ENCODE measurements around the gene KATNB1. TPM values are rescaled to one million over a fixed set of nuclear protein-coding genes. Genes with fewer than 3 reads are reported as not detected.

The KATNB1 gene
- total RNA-seq, 4 donors from 2014 or later, result 17.7 to 27.1 (median 21.7) TPM

GRCh38 chr16:57714047-57714446, 21.5 kb upstream of the KATNB1 start:
- Histone ChIP-seq H3K36me3 (no peaks in the 10 kb centered on the region), H3K9me3 (no peaks in the 10 kb centered on the region), H3K27me3 (no peaks in the 10 kb centered on the region), H3K4me1 (no peaks in the 10 kb centered on the region), H3K27ac (no peak overlapping the region), H3K4me3 (no peak overlapping the region)
- TF ChIP-seq POLR2A (IDR thresholded peaks at IDR 0.05), result no peak
- no peak for DNase-seq

- peak; percentile 27 to 67 (median 64) for DNase-seq
- H3K4me3 ChIP-seq, result no peak overlapping the region
- H3K9me3 ChIP-seq, result no peaks in the 10 kb centered on the region
- H3K4me1 ChIP-seq, result no peaks in the 10 kb centered on the region
- H3K36me3 ChIP-seq, result no peaks in the 10 kb centered on the region
- peak in 4 of 6 experiments; percentile 26 to 55 (median 50) for TF ChIP-seq CTCF (IDR thresholded peaks at IDR 0.05)
- TF ChIP-seq POLR2A (IDR thresholded peaks at IDR 0.05), result no peak
- H3K27me3 ChIP-seq, result no peaks in the 10 kb centered on the region
- H3K27ac ChIP-seq, result no peak overlapping the region
These were observed 15.4 kb upstream of the KATNB1 start for GRCh38 chr16:57720142-57720575.

- H3K4me1 ChIP-seq, result no peaks in the 10 kb centered on the region
- H3K36me3 ChIP-seq, result no peaks in the 10 kb centered on the region
- no peak overlapping the region for H3K27ac ChIP-seq
- H3K27me3 ChIP-seq, result no peaks in the 10 kb centered on the region
- TF ChIP-seq POLR2A (IDR thresholded peaks at IDR 0.05) (no peak), CTCF (IDR thresholded peaks at IDR 0.05) (no peak)
- peak in 1 of 3 donors; percentile 29 for DNase-seq
- no peak overlapping the region for H3K4me3 ChIP-seq
- H3K9me3 ChIP-seq, result no peaks in the 10 kb centered on the region
These were observed 14.0 kb upstream of the KATNB1 start for GRCh38 chr16:57721356-57722209.

GRCh38 chr16:57722210-57722499, 13.4 kb upstream of the KATNB1 start:
- H3K9me3 ChIP-seq, result no peaks in the 10 kb centered on the region

GRCh38 chr16:57722651-57723050, 12.9 kb upstream of the KATNB1 start:
- TF ChIP-seq POLR2A (IDR thresholded peaks at IDR 0.05) (no peak), CTCF (IDR thresholded peaks at IDR 0.05) (no peak)

More at GRCh38 chr16:57722210-57722499, 13.4 kb upstream of the KATNB1 start:
- no peak overlapping the region for H3K27ac ChIP-seq
- no peak overlapping the region for H3K4me3 ChIP-seq
- no peaks in the 10 kb centered on the region for H3K27me3 ChIP-seq
- no peaks in the 10 kb centered on the region for H3K36me3 ChIP-seq
- TF ChIP-seq CTCF (IDR thresholded peaks at IDR 0.05) (no peak), POLR2A (IDR thresholded peaks at IDR 0.05) (no peak)
- H3K4me1 ChIP-seq, result no peaks in the 10 kb centered on the region
- peak in 1 of 3 donors; percentile 30 for DNase-seq

GRCh38 chr16:57723170-57723569, 12.4 kb upstream of the KATNB1 start:
- no peaks in the 10 kb centered on the region for H3K4me1 ChIP-seq
- H3K36me3 ChIP-seq, result no peaks in the 10 kb centered on the region
- TF ChIP-seq POLR2A (IDR thresholded peaks at IDR 0.05), result no peak
- peak in 4 of 6 experiments; percentile 5 to 19 (median 14) for TF ChIP-seq CTCF (IDR thresholded peaks at IDR 0.05)
- no peak overlapping the region for H3K27ac ChIP-seq
- no peaks in the 10 kb centered on the region for H3K27me3 ChIP-seq
- no peaks in the 10 kb centered on the region for H3K9me3 ChIP-seq
- no peak overlapping the region for H3K4me3 ChIP-seq
- DNase-seq, result peak in 1 of 3 donors; percentile 24

More at GRCh38 chr16:57722651-57723050, 12.9 kb upstream of the KATNB1 start:
- no peak overlapping the region for H3K27ac ChIP-seq
- H3K36me3 ChIP-seq, result no peaks in the 10 kb centered on the region
- no peaks in the 10 kb centered on the region for H3K27me3 ChIP-seq
- DNase-seq, result peak in 1 of 3 donors; percentile 26
- H3K9me3 ChIP-seq, result no peaks in the 10 kb centered on the region
- no peaks in the 10 kb centered on the region for H3K4me1 ChIP-seq
- no peak overlapping the region for H3K4me3 ChIP-seq
